RWPE2 (cell line): ENCODE measurements around the gene CFAP58.
A peak's percentile ranks its signal among the peaks of the same experiment; 100 is the strongest.

Experiments used
- ATAC-seq: fragments of 200-7000 bp; cut with Tn5 transposase; 3 replicates; pipeline ENCODE4 v1.9.1; 2021; ENCODE audit warnings: low read depth
- DNase-seq: peaks from one replicate; pipeline ENCODE4 v3.0.0-alpha.2; 2020; ENCODE audit warnings: low spot score
- H3K27ac ChIP-seq: fragments of 450-650 bp; 2 replicates; pipeline ENCODE4 v1.5.1; 2017; ENCODE audit warnings: mild to moderate bottlenecking; ENCODE audit not compliant: poor library complexity, severe bottlenecking
- H3K27me3 ChIP-seq: fragments of 250-450 bp; sonication (Bioruptor Pico); 2 replicates; pipeline ENCODE4 v1.5.1; 2021; ENCODE audit warnings: mild to moderate bottlenecking, moderate library complexity; ENCODE audit not compliant: insufficient read depth, poor library complexity, severe bottlenecking
- H3K36me3 ChIP-seq: fragments of 250-450 bp; sonication (Bioruptor Pico); 2 replicates; pipeline ENCODE4 v1.5.1; 2020; ENCODE audit warnings: low read depth, mild to moderate bottlenecking, moderate library complexity
- H3K4me1 ChIP-seq: fragments of 250-450 bp; sonication (Bioruptor Pico); 2 replicates; pipeline ENCODE4 v1.5.1; 2021; ENCODE audit warnings: mild to moderate bottlenecking, moderate library complexity; ENCODE audit not compliant: insufficient read depth, poor library complexity, severe bottlenecking
- H3K4me3 ChIP-seq: fragments of 250-450 bp; sonication (Bioruptor Pico); 2 replicates; pipeline ENCODE4 v1.5.1; 2021; ENCODE audit warnings: mild to moderate bottlenecking, moderate library complexity; ENCODE audit not compliant: severe bottlenecking
- H3K9me3 ChIP-seq: fragments of 250-450 bp; sonication (Bioruptor Pico); 2 replicates; pipeline ENCODE4 v1.5.1; 2021; ENCODE audit warnings: mild to moderate bottlenecking, moderate library complexity; ENCODE audit not compliant: severe bottlenecking
- TF ChIP-seq, protein P1 (sequence below): fragments of 450-650 bp; IDR thresholded peaks from one replicate; pipeline ENCODE4 v1.5.1; 2017; ENCODE audit warnings: mild to moderate bottlenecking, moderate library complexity; ENCODE audit not compliant: poor library complexity, severe bottlenecking

CFAP58 gene

DNA sequence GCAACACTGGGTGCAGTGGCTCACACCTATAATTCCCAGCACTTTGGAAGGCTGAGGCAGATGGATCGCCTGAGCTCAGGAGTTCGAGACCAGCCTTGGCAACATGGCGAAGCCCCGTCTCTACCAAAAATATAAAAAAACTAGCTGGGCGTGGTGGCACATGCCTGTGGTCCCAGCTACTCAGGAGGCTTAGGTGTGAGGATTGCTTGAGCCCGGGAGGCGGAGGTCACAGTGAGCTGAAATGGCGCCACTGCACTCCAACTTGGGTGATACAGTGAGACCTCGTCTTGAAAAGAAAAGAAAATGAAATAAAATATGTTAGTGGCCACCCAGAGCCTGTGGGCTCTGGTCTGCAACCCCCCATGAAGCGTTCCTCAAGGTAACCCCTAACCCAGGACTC lies 28.7 kb upstream of the CFAP58 start:
- no peak for DNase-seq
- Histone ChIP-seq H3K27ac (peak overlapping the region; percentile 99), H3K27me3 (no peaks in the 10 kb centered on the region), H3K9me3 (no peaks in the 10 kb centered on the region), H3K36me3 (peaks cover 12% of the 10 kb centered on the region; the same call in 1 of the 2 replicates), H3K4me3 (no peak overlapping the region), H3K4me1 (peaks cover 68% of the 10 kb centered on the region)
- ATAC-seq: no peak
- TF ChIP-seq, protein P1, sequence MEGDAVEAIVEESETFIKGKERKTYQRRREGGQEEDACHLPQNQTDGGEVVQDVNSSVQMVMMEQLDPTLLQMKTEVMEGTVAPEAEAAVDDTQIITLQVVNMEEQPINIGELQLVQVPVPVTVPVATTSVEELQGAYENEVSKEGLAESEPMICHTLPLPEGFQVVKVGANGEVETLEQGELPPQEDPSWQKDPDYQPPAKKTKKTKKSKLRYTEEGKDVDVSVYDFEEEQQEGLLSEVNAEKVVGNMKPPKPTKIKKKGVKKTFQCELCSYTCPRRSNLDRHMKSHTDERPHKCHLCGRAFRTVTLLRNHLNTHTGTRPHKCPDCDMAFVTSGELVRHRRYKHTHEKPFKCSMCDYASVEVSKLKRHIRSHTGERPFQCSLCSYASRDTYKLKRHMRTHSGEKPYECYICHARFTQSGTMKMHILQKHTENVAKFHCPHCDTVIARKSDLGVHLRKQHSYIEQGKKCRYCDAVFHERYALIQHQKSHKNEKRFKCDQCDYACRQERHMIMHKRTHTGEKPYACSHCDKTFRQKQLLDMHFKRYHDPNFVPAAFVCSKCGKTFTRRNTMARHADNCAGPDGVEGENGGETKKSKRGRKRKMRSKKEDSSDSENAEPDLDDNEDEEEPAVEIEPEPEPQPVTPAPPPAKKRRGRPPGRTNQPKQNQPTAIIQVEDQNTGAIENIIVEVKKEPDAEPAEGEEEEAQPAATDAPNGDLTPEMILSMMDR: no peak

GRCh38 chr10:104325436-104326435 lies 27.9 kb upstream of the CFAP58 start:
- Histone ChIP-seq H3K36me3 (peaks cover 12% of the 10 kb centered on the region; the same call in 1 of the 2 replicates), H3K27ac (peak overlapping the region; percentile 99), H3K4me3 (no peak overlapping the region), H3K4me1 (peaks cover 68% of the 10 kb centered on the region), H3K27me3 (no peaks in the 10 kb centered on the region), H3K9me3 (no peaks in the 10 kb centered on the region)
- DNase-seq (no peak), ATAC-seq (no peak)
- TF ChIP-seq, protein P1: no peak

DNA sequence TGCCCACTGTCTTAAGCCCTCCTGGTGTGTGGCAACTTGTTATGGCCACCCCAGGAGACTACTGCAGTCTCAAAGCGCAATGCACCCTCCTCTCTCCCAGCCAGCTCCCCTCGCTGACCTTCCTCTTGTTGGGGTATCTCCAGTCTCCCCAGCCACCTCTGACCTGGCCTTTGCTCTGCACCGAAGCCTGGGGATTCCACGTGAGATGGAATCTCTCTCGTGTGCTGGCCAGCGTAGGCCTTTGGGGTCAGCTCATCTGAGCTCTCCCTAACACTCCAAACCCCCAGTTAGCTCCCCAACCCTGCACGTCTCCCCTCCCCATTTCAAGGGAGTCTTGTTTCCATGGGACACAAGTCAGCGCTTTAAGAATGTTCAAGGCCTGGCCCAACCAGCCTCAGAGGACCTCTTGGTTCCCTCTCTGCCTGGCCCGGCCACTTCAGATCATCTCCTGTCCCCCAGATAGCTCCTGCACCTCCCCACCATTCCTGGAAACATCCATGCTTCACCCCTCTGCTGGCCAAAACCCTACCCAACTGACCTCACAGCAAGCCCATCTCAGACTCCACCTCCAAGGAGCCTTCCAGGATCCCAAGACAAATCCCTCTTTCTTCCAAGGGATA lies 26.5 kb upstream of the CFAP58 start:
- Histone ChIP-seq H3K9me3 (no peaks in the 10 kb centered on the region), H3K4me1 (peaks cover 70% of the 10 kb centered on the region), H3K27me3 (no peaks in the 10 kb centered on the region), H3K4me3 (no peak overlapping the region), H3K36me3 (peaks cover 10% of the 10 kb centered on the region; the same call in 1 of the 2 replicates), H3K27ac (peak overlapping the region; percentile 99)
- ATAC-seq (no peak), DNase-seq (no peak)
- TF ChIP-seq, protein P1: no peak

DNA sequence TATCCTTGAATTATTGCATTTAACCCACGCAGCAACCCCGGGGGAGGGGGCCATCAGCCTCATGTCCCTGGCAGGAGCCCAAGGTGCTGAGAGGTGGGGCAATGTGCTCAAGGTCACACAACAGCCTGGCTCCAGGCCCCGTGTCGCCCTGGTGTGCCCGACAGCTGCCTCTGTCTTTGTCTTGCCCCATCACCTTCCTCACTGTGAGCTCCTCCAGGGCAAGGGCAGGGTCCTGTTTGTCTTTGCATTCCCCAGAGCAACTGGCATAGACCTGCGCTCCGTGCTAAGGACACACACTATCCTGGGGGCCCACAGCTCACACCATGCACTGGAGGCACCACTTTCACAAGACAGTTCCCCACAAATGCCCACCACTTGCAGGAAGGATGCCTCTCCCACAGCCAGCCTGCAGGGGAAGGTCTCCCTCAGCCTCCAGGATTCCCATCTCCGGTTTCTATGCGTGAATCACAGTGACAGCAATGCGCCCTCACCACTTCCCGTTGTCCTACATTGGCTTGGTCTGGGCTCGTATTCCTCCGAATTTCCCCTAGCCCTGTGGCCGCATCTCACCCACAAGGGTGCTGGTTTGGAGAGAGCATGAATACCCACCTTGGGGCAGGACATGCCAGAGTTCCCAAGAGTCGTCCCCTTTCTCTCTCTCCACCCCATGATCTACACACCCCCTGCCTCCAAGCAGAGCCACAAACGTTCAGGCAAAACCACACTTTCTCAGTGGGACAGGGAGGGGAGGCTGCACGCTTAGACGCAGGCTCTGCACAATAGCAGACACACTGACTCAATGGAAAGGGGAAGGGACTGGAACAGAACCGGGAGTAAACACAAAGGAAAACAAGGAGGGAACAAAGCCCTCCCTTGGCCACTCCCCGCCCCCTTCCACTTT lies 25.6 kb upstream of the CFAP58 start:
- H3K27me3 ChIP-seq: no peaks in the 10 kb centered on the region
- TF ChIP-seq, protein P1: no peak
- H3K4me3 ChIP-seq: no peak overlapping the region
- DNase-seq: no peak
- H3K36me3 ChIP-seq: peaks cover 10% of the 10 kb centered on the region; the same call in 1 of the 2 replicates
- H3K4me1 ChIP-seq: peaks cover 68% of the 10 kb centered on the region
- no peaks in the 10 kb centered on the region for H3K9me3 ChIP-seq
- peak overlapping the region; percentile 99 for H3K27ac ChIP-seq
- ATAC-seq: peak; percentile 53
